Right lung (tissue), 5 donors: Measurements from ENCODE around the gene GPX3. TPM values are rescaled to one million over a fixed set of nuclear protein-coding genes. Genes with fewer than 3 reads are reported as not detected.

Experiments used
- DNase-seq, 2 donors: peaks; one replicate each; pipeline ENCODE4 v3.0.0-alpha.2; 2013
- polyA plus RNA-seq, 5 donors: library from polyadenylated mRNA; unstranded; fragments of 120-200 nt; gene quantifications; one replicate each; pipeline versions ENCODE4 v1.2.1 to v1.2.3, GENCODE V29; 2013; ENCODE audit warnings: inconsistent platforms in 1 of 5, low replicate concordance in 1 of 5; ENCODE audit not compliant: insufficient read length in 5 of 5, insufficient read depth in 1 of 5

Gene GPX3
- polyA plus RNA-seq, 5 donors: 33.8 to 140 (median 60.3) TPM

DNA sequence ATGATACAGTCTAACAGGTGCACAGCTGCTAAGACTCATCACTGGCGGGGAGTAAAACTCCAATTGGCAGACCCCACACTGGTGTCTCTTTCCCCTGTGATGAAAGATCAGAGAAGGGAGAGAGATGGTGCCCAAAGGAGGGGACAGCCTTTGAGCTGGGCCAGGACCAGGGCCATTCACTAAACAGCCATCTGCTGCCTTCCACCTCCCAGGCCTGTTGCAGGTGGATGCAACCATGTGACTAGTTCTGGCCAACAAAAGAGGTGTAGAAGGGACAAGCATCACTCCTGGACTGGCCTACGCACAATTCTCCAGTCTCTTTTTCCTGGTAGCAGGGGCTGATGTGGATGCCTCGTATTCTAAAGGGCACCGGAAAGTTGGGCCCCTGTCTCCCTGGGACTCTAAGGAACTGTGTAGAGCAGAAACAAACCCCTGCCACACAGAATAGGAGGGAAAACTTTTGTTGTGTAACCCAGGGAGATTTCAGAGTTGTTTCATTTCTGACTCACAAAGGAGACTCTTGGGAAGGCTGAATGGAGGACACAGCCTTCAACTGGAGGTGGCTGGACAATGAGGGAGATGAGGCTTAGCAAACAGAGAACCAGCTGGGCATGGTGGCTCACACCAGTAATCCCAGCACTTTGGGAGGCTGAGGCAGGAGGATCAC lies 33.5 kb downstream of the GPX3 start:
- no peak for DNase-seq

- DNase-seq: no peak
Observed at GRCh38 chr5:151054709-151055108, 34.3 kb downstream of the GPX3 start.

GRCh38 chr5:151055336-151055735 lies 34.9 kb downstream of the GPX3 start:
- DNase-seq: no peak

DNA sequence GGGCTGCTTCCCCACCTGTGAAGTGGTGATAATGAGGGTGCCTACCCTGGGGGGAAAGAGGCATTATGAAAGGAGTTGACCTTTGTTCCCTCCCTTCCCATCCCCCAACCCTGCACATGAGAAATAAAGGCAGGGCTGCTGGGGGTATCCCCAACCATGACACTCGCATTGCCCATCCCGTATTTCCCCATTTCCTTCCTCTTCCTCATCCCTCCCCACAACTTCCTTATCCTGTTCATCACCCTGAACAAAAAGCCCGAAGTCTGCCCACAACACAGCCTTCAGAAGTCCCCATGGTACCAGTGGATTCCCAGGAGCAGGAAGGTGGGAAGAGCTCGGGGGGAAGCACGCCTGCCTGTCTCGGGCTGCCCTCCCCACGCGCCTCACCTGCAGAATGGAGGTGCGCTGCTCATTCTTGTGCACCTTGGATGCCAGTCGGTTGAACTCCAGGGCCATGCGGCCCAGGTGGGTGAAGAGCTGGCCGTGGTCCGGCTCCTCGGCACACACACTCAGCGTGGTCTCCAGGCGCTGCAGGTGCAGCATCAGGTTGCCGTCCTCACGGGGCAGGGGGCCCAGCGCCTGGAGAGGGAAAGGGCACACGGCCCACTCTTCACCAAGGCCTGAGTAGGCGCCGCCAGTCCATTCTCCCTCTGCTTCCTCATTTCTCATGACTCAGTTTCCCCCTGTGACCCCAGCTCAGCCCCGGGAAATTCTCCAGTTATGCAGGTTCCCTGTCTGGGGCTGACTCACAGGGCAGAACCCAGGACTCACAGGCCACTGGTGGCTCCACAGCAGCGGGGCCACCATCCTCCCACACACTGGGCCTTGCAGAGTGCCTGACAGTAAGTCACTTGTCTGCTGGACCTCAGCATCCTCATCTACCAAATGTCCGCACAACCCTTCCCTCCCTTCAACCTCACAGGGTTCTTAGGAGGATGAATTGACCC lies 36.3 kb downstream of the GPX3 start:
- DNase-seq: no peak

DNA sequence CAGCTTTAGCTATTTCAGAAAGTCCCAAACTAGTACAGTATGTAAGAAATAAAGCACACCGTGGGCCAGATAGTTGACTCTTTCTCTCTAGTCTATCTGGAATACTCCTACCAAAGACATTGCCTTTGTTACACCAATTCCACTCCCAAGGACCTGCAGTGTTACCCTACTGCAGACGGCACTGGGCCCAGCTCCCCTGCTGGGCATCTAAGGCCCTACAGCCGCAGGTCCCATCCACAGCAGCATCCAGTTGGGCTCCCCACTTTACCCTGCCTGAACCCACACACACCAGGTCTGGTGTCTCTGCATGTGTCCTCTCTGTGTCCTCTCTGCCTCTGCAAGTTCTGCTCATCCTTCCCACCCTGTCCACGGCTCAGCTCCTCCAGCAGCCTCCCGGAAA lies 37.9 kb downstream of the GPX3 start:
- DNase-seq: no peak

DNA sequence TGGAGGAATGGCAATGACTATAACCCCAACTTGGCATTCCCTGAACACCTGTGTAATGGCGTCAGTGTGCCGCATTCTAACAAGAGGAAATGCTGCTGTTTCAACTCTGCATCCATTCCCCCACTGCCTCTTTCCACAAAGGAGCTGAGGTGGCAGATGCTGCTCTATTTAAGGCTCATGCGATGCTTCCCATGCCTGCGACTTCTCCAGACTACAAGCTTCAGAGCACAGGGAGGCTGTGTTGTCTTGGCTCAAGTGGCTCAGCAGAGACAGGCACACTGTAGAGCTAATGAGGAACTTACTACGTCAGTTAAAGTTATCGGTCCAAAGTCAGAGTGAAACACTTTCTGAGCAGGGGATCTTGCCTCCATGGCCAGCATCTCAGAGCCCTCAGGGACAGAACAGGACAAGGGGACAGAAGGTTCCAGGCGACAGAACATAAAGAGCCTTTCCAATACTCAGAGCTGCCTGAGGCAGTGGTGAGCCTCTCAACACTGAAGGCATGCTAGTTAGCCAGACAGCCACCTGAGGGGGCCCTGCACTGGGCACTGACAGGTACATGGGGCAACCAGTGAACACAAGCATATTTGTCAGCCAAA lies 38.6 kb downstream of the GPX3 start:
- DNase-seq: no peak

DNA sequence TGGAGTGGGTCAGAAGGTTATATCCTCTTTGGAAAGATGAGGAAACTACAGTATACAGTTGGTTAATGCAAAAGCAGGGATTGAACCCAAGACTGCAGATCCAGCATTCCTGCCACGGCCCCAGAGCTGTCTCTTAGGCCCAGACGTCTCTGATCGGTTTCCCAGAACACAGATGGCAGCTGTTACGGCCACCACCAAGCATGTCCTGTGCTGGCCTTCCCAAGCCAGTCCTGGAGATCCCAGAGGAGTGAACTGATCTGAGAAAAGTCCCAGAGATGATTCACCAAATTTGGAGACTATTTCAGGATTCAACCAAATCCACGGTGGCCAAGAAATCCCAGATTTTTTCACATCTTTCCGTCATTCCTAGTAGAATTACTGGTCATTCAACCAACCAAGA lies 40.4 kb downstream of the GPX3 start:
- no peak for DNase-seq

- DNase-seq: no peak
Observed at GRCh38 chr5:151062405-151063141, 42.2 kb downstream of the GPX3 start.

- DNase-seq: no peak
Observed at GRCh38 chr5:151063142-151063989, 43.0 kb downstream of the GPX3 start.

DNA sequence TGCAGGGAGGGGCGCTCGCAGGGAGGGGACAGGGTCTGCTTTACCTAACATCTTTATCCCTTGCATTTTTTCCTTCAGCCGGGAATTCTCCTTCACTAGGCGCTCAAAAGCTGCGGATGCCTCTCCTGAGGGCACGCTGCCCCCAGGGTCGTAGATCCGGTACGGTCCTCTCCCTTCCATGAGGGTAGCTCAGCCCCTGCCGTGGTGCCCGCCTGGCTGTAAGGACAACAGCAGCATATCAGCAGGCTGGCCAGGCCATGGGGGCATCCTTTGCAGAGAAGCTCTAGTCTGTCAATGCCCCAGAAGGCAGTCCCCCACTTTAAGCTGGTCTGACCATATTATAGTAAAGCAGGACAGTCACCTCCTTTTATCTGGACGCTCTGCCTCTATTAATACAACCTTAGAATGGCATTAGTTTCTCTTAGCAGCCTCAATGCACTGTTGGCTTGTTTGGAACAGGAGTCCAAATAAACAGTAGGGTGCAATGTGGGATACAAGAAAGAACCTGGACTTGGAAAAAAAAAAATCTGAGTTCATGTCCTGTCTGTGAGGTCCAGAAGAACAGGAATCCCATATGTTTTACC lies 44.6 kb downstream of the GPX3 start:
- DNase-seq: no peak

DNA sequence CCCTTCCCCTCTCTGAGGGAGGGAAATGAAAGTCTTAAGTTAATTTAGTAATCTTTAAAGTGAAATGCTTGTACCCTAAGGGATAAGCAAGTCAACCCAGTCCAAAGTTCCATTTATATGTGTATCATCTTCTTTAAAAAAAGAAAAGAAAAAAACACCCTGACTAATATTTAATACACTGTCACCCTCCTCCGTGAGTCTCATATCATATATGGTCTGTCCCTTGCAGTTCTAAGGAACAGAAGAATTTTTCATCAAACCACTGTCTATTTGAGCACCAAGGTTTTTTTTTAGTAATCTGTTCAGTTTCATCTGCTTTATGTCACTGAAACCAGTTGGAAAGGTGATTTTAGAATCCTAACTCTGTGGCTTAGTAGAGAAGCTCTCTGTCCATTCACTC lies 45.2 kb downstream of the GPX3 start:
- DNase-seq: no peak

GRCh38 chr5:151066920-151067319 lies 46.5 kb downstream of the GPX3 start:
- DNase-seq: no peak

DNA sequence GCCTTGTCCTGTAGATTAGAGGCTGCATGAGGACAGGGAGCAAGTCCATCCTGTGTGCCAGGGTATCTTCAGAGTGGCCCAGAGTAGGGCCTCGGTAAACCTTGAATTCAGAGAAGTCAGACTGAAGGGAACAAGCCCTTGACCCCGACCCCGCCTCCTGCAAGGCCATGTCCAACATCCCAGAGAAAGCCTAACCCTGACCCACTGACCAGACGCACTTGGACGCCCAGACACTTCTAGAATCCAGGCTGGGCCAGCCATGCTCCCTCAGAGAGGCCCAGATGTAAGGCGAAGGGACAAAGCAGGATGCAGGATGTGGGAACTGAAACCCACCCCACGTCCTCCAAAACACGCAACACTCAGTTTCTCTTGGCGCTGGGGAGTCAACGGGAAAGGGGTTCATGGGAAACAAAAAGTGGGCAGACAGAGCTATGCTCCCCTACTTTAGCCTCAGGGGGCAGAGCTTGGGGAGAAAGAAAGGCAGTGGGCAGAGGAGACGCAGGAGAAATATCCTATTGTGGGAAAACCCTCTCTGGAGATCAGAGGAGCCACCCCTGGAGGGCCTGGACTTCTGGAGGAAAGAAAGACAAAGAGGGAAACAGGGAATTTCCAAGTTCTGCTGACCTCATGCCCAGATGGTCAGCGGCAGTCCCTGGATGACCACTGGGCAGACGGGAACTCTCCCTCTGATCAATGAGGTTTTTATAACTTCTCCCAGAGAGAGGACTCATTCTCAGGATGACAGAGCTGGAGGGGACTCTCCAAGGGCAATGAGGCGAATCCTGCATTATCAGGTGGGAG lies 47.4 kb downstream of the GPX3 start:
- DNase-seq: no peak

GRCh38 chr5:151068433-151069197 lies 48.2 kb downstream of the GPX3 start:
- DNase-seq: no peak

- DNase-seq: no peak
Observed at GRCh38 chr5:151070449-151070848, 50.1 kb downstream of the GPX3 start.

GRCh38 chr5:151071021-151071420 lies 50.6 kb downstream of the GPX3 start:
- DNase-seq: no peak

DNA sequence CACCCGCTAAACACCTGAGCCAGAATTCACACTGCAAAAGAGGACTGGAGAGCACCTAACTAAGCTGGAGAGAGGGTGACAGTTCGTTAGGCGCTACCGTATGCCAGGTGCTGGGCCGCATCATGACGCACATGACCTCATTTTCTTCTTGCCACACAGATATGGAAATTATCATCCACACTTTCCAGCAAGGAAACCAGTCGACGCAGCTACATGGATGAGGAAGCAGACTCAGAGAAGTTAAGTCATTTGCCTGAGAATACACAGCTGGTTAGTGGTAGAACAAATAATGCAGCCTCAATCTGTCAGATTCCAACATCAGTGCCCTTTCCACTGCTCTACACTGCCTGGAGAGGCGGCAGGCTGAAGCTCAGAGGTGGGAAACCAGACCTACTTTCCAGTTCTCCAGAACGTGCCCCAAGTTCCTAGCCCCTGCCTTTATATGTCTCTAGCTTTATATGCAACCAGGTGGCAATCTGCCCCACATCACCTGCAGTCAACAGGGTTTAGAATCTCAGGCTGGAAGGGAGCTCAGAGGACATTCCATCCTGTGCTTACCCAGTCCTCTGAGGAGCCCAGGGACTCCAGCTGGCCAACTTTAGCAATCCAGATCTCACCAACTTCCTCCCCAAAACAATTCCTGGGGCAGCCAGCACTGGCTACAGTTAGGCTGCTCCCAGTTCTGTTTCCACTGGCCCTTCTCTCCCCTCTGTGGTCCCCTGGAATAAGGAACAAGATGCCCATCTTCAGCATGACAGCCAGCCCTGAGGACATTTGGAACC lies 51.6 kb downstream of the GPX3 start:
- no peak for DNase-seq

- DNase-seq: no peak
Observed at GRCh38 chr5:151072630-151073025, 52.2 kb downstream of the GPX3 start.
